GM20000 (cell line): ENCODE measurements around the gene LYRM4.

Experiments
- DNase-seq: peaks from one replicate; pipeline ENCODE4 v3.0.0; 2012; ENCODE audit warnings: low spot score
- TF ChIP-seq, protein P1 (sequence below): IDR thresholded peaks from 2 replicates; pipeline ENCODE4 v1.5.1; 2012; ENCODE audit warnings: mild to moderate bottlenecking, control low read depth; ENCODE audit errors: extremely low read depth, missing control alignments

Gene LYRM4

DNA sequence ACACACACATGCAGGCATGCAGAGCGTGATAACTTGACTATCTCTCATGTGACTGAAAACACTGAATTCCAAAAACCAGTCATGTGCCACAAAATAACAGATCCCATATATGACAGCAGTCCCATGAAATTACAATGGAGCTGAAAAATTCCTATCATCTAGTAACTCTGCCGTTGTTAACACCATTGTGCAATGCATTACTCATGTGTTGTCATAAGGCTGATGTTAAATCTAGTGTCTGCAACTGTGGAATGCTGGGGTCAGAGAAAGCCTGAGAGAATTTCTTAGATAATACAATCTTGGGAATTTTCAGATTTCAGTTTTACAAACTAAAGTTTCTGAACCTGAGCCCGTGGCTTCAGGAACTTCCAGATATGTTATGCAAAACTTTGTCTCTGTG, 70.2 kb downstream of the LYRM4 start:
- TF ChIP-seq, protein P1, sequence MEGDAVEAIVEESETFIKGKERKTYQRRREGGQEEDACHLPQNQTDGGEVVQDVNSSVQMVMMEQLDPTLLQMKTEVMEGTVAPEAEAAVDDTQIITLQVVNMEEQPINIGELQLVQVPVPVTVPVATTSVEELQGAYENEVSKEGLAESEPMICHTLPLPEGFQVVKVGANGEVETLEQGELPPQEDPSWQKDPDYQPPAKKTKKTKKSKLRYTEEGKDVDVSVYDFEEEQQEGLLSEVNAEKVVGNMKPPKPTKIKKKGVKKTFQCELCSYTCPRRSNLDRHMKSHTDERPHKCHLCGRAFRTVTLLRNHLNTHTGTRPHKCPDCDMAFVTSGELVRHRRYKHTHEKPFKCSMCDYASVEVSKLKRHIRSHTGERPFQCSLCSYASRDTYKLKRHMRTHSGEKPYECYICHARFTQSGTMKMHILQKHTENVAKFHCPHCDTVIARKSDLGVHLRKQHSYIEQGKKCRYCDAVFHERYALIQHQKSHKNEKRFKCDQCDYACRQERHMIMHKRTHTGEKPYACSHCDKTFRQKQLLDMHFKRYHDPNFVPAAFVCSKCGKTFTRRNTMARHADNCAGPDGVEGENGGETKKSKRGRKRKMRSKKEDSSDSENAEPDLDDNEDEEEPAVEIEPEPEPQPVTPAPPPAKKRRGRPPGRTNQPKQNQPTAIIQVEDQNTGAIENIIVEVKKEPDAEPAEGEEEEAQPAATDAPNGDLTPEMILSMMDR, result no peak
- DNase-seq, result no peak

DNA sequence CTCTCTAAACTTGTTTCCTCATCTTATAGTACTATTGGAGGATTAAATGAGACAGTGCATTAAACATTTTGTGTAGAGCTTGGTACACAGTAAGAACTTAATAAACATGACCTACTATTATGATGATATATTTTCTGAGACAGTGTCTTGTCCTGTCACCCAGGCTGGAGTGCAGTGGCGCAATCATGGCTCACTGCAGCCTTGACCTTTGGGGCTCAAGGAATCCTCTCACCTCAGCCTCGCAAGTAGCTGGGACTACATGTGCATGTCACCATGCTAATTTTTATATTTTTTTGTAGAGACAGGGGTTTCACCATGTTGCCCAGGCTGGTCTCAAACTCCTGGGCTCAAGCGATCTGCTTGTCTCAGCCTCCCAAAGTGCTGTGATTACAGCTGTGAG, 72.1 kb downstream of the LYRM4 start:
- TF ChIP-seq, protein P1, result no peak
- no peak for DNase-seq

DNA sequence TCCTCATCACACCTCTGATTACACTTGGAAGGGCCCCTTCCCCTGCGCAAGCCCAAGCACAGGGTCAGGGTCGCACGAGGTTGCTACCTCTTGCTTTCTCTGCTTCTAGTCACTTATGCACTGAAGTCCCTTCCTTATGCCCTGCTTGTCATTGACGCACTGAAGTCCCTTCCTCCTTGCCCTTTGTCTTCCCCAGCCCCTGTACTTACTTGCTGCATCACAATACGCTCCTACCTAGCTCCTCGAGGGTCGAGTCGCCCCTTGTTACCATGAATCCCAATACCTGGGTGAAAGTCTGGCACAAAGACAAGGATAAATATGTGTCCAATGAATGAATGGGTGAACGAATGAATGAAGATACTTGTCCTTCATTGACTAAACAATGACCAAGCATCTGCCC, 75.9 kb downstream of the LYRM4 start:
- DNase-seq, result no peak
- TF ChIP-seq, protein P1, result no peak

DNA sequence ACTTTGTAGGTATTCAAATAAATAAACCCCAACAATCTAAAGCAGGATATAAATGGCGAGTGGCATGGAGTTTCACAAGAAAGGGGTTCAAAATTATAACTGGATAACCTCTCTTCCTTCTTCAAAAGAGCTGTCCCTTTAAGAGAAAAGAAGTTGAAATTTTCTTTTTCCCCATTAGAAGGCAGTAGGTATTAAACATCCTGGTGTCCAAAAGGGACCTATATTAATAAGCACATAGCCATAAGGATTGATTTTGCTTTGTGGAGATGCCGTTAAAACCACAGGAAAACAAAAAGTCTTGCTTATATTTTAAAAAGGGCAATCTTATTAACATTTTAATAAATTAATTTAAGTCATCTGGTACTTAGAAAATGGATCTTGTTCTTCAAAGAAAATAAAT, 76.5 kb downstream of the LYRM4 start:
- TF ChIP-seq, protein P1, result no peak
- DNase-seq, result no peak

DNA sequence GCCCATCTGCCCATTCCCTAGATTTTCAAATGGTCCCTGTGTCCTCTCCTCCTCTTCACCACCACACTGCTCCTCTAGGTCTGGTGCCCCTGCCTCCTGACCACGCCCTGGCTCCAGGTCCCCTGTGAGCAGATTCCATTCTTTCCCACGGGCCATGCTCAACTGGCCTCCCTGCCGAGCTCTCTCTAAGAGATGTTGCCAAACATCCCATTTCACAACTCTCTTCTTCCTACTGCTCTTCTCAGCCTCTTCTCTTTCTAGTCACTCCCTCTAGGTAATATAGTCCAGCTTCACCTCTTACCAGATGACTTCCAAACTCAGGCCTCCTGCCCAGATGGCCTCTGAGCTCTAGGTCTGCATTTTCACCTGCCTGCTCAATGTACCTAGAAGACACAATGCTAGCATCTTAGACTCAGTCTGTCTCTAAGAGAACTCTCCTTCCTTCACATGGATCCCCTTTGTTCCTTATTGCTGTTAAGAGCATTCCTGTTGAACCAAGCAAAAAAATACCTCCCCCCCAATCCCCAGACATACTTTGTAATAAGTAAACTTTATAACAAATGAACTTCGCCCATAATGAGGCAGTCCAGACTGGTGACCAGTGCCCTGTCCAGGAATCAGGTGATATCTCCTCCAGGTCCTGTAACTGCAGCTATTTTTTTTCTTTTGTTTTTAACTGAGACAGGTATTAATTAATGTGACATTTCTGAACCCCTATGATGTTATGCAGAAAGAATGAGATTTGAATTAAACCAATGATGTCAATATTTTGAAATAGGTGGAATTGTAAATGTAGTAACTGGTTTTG, 79.0 kb downstream of the LYRM4 start:
- no peak for DNase-seq
- TF ChIP-seq, protein P1, result no peak

DNA sequence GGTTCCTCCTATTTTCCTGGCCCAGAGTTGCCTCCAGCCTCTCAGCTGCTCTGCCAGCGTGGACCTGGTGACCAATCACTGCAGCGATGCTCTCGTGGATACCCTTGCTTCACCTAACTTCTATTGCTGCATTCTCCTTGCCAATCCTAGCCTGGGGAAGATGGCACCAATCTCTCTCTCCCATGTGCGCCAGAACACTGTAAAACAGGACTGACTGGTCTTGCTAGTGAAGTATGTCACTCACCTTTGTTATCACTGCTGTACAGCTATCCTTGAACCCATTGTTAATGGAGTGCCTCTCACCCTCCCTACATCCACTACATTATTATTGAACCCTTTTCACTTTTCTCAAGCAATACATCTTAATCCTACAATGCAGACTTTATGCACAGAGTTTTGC, 80.1 kb downstream of the LYRM4 start:
- TF ChIP-seq, protein P1, result no peak
- no peak for DNase-seq

DNA sequence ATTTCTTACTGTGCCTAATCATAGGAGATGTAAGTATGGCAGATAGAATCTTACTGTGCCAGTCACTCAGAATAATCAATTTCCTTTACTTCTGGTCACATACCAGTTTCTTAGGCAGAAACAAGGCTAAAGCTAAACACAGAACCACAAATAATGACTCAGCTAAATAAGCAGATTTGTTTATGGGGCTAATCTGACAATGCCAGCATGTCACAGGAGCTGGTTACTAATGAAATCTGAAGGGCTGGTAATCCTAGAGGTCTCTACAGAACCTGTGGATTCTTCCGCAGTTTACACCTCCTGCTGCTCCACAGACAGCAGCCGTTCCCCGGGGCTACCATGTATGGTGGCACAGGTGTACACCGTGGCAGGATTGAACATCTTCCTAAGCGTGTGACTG, 80.8 kb downstream of the LYRM4 start:
- TF ChIP-seq, protein P1, result no peak
- no peak for DNase-seq
